Psoas muscle (tissue), 8 donors: ENCODE data around the gene LMF1. TPM values are rescaled to one million over a fixed set of nuclear protein-coding genes. Genes with fewer than 3 reads are reported as not detected.

ENCODE experiments used
- ATAC-seq, 4 donors: fragments of 200-7000 bp; cut with Tn5 transposase; one replicate each; pipeline ENCODE4 v1.9.1; 2020; ENCODE audit warnings: moderate library complexity in 3 of 4, mild to moderate bottlenecking in 2 of 4
- DNase-seq, 2 donors: peaks; one replicate each; pipeline ENCODE4 v3.0.0-alpha.2; 2020
- H3K27ac ChIP-seq: fragments of 200-600 bp; one replicate; pipeline ENCODE4 v1.8.0; 2022
- H3K27me3 ChIP-seq, 3 donors: fragments of 200-600 bp in 1 of 3; one replicate each; pipeline versions ENCODE4 v1.6.1 to v1.8.0; 2013 to 2022; ENCODE audit warnings: low read length in 2 of 3, mild to moderate bottlenecking in 2 of 3, moderate library complexity in 1 of 3; ENCODE audit not compliant: insufficient read depth in 3 of 3
- H3K36me3 ChIP-seq, 2 donors: fragments of 200-600 bp in 1 of 2; one replicate each; pipeline versions ENCODE4 v1.6.1 to v1.8.0; 2013 to 2022; ENCODE audit warnings: low read depth in 1 of 2, mild to moderate bottlenecking in 1 of 2, moderate library complexity in 1 of 2; ENCODE audit not compliant: insufficient read depth in 1 of 2
- H3K4me1 ChIP-seq: fragments of 200-600 bp; one replicate; pipeline ENCODE4 v1.8.0; 2022
- H3K4me3 ChIP-seq: fragments of 200-600 bp; one replicate; pipeline ENCODE4 v1.8.0; 2022; ENCODE audit warnings: mild to moderate bottlenecking
- H3K9me3 ChIP-seq: fragments of 200-600 bp; one replicate; pipeline ENCODE4 v1.8.0; 2022
- WGBS, 3 donors: extraction: QIAGEN DNeasy Blood & Tissue Kit; methylation state at CpG; one replicate each; pipeline versions ENCODE4 v1.1.6 to v1.1.7; 2013; 5-methylcytosine and 5-hydroxymethylcytosine counted together
- intact Hi-C, 2 donors: fragments of 100-400 bp; cut with DNase I; formaldehyde crosslinking; loops; one replicate each; pipeline versions ENCODE4 v1.11.0 to v1.14.2; 2022
- polyA plus RNA-seq, 3 donors: library from polyadenylated mRNA; stranded (reverse); fragments of 200-250 nt; gene quantifications; one replicate each; pipeline ENCODE4 v1.2.3, GENCODE V29; 2013
- total RNA-seq, 4 donors: library from RNA; stranded (reverse); fragmentation: NEBNext Ultra II Directional in 2 of 4; extraction: Animal tissue kit (Norgen Biotek cat#: 25700) in 2 of 4; gene quantifications; one replicate each; pipeline versions ENCODE4 v1.2.1 to v1.2.4, GENCODE V29; 2021 to 2023
- TF ChIP-seq, protein P1 (sequence below): fragments of 200-600 bp; IDR thresholded peaks from one replicate; pipeline ENCODE4 v1.8.0; 2022; ENCODE audit warnings: antibody characterized with exemption
- donor health status: healthy with polysubstance abuse.
- donor health status: DM: no; HTN: no; CAD: no; lungs with moderate emphysema.
- donor health status: Bipolar disorder and iron deficiency.
- donor health status: healthy.
- donor health status: DM: yes; HTN: yes; CAD: no.
- donor health status: DM: no; HTN: no; CAD: no.
- donor health status: DM: no; HTN: no; CAD: no.
- donor health status: DM: yes; HTN: yes; CAD: no.

LMF1 gene
- total and polyA plus RNA-seq, 7 donors, result 1.9 to 9.0 (median 4.0) TPM

- intact Hi-C loops, result no loop called here
- Histone ChIP-seq H3K9me3 (no peaks in the 10 kb centered on the region), H3K4me1 (peaks cover 9% of the 10 kb centered on the region), H3K27me3 (peaks cover 0 to 79% (median 36%) of the 10 kb centered on the region in 3 donors), H3K36me3 (no peaks in the 10 kb centered on the region), H3K4me3 (no peak overlapping the region), H3K27ac (no peak overlapping the region)
- ATAC-seq (no peak), DNase-seq (no peak)
- TF ChIP-seq, protein P1, sequence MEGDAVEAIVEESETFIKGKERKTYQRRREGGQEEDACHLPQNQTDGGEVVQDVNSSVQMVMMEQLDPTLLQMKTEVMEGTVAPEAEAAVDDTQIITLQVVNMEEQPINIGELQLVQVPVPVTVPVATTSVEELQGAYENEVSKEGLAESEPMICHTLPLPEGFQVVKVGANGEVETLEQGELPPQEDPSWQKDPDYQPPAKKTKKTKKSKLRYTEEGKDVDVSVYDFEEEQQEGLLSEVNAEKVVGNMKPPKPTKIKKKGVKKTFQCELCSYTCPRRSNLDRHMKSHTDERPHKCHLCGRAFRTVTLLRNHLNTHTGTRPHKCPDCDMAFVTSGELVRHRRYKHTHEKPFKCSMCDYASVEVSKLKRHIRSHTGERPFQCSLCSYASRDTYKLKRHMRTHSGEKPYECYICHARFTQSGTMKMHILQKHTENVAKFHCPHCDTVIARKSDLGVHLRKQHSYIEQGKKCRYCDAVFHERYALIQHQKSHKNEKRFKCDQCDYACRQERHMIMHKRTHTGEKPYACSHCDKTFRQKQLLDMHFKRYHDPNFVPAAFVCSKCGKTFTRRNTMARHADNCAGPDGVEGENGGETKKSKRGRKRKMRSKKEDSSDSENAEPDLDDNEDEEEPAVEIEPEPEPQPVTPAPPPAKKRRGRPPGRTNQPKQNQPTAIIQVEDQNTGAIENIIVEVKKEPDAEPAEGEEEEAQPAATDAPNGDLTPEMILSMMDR, result no peak
- WGBS, 3 donors, result 49 to 77% (median 53%) methylated on average over 9 of the region's 9 CpGs
Measured at GRCh38 chr16:978403-978802, 7.6 kb upstream of the LMF1 start.

- DNase-seq, result no peak
- H3K27ac ChIP-seq, result no peak overlapping the region
- WGBS, 3 donors, result 58 to 79% (median 65%) methylated on average over 8 of the region's 8 CpGs
Measured at GRCh38 chr16:977896-978295, 7.1 kb upstream of the LMF1 start.

DNA sequence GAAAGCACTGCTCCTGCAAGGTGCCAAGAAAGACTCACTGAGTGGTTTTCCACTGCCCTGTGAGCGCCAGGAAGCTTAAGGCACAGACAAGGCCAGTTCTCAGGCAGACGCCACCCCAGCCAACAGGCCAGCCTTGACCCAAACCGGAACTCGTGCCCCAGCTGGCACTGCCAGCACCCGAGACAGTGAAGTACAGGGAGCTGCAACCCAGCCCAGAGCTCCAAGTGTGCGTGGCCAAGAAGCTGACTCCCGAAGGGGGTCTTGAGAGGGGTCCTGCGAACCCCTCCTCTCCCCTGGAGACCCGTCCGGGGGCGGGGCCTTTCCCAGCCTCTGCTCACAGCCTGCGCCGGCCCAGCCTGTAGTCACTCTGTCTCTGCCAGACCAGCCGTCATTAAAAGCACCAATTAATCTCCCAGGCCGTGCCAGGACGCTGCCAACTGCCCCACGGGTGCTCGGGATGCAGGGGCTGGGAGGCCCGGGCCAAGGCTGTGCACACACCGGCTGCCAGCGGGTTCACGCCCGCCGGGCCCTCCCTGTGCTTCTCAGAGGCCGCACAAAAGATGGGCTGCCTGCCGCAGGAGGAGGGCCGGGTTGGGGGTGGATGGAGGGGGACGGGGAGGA is 6.4 kb upstream of the LMF1 start:
- H3K9me3 ChIP-seq, result no peaks in the 10 kb centered on the region
- intact Hi-C loops, result no loop called here
- peaks cover 8% of the 10 kb centered on the region for H3K4me1 ChIP-seq
- H3K36me3 ChIP-seq, result no peaks in the 10 kb centered on the region
- WGBS, 3 donors, result 33 to 49% (median 38%) methylated on average over 24 to 28 of the region's 28 CpGs
- H3K27ac ChIP-seq, result no peak overlapping the region
- H3K27me3 ChIP-seq, result peaks cover 0 to 79% (median 31%) of the 10 kb centered on the region in 3 donors
- TF ChIP-seq, protein P1, result no peak
- ATAC-seq (no peak), DNase-seq (peak in 1 of 2 donors; percentile 59)
- H3K4me3 ChIP-seq, result no peak overlapping the region

More at GRCh38 chr16:977896-978295, 7.1 kb upstream of the LMF1 start:
- no peak overlapping the region for H3K4me3 ChIP-seq
- no peaks in the 10 kb centered on the region for H3K9me3 ChIP-seq
- intact Hi-C loops, result no loop called here
- no peak for ATAC-seq
- TF ChIP-seq, protein P1, result no peak
- peaks cover 9% of the 10 kb centered on the region for H3K4me1 ChIP-seq
- no peaks in the 10 kb centered on the region for H3K36me3 ChIP-seq
- H3K27me3 ChIP-seq, result peaks cover 0 to 79% (median 35%) of the 10 kb centered on the region in 3 donors

DNA sequence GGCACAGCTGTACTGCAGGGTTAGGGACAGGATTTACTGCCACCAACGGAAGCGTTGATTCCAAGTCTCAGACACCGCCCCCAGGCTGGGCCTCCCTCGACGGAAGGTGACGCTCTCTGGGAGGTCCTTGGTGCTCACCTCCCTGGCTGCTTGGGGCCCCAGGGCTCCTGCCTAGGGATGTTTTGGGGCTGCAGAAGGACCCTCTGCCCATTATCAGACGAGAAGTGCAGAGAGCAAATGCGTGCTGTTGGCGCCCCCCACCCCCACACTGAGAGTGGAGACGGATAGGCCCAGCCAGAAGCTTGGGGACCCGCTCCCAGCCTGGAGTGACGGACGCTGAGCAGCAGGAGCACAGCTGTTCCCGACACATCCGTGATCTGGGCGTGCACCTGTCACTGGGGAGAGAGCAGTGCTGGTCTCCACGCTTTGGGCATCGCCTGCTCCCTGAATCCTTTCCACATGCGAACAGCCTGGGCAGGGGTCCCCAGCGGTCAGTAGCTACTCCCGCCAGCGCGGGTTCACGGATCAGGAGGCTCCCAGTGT is 5.7 kb upstream of the LMF1 start:
- Histone ChIP-seq H3K27ac (no peak overlapping the region), H3K4me1 (peaks cover 6% of the 10 kb centered on the region)
- TF ChIP-seq, protein P1, result no peak

More for the DNA sequence above, 5.7 kb upstream of the LMF1 start:
- Histone ChIP-seq H3K9me3 (no peaks in the 10 kb centered on the region), H3K27me3 (peaks cover 0 to 78% (median 27%) of the 10 kb centered on the region in 3 donors), H3K36me3 (no peaks in the 10 kb centered on the region), H3K4me3 (no peak overlapping the region)
- 35 to 67% (median 45%) methylated on average over 24 of the region's 24 CpGs for WGBS, 3 donors
- ATAC-seq (no peak), DNase-seq (no peak)
- intact Hi-C loops, result no loop called here
